Heart left ventricle (tissue), 16 donors: ENCODE measurements around the gene TMLHE. TPM values are rescaled to one million over a fixed set of nuclear protein-coding genes. Genes with fewer than 3 reads are reported as not detected.
"Not testable (repeated sequence)": the region's sequence is repeated elsewhere in the genome, so short reads cannot be mapped to it uniquely, and the experiment has no call there.

ENCODE experiments used
- ATAC-seq, 4 donors: fragments of 200-7000 bp; cut with Tn5 transposase; one replicate each; pipeline ENCODE4 v1.9.1; 2020 to 2022; ENCODE audit warnings: moderate library complexity in 4 of 4, mild to moderate bottlenecking in 3 of 4, moderate number of reproducible peaks in 1 of 4
- DNase-seq, 5 donors: peaks; one replicate each; pipeline ENCODE4 v3.0.0-alpha.2; 2020
- H3K27ac ChIP-seq, 12 donors: fragments of 200-600 bp; sonication (generic) in 4 of 12; one replicate each; pipeline versions ENCODE4 v1.5.0 to v1.8.0; 2016 to 2022; ENCODE audit warnings: mild to moderate bottlenecking in 2 of 12
- H3K27me3 ChIP-seq, 9 donors: fragments of 200-600 bp; sonication (generic) in 2 of 9; one replicate each; pipeline versions ENCODE4 v1.5.1 to v1.8.0; 2016 to 2022; ENCODE audit warnings: mild to moderate bottlenecking in 3 of 9
- H3K36me3 ChIP-seq, 9 donors: fragments of 200-600 bp; sonication (generic) in 2 of 9; one replicate each; pipeline versions ENCODE4 v1.5.0 to v1.8.0; 2018 to 2022; ENCODE audit warnings: mild to moderate bottlenecking in 2 of 9
- H3K4me1 ChIP-seq, 12 donors: fragments of 200-600 bp; sonication (generic) in 4 of 12; one replicate each; pipeline versions ENCODE4 v1.5.0 to v1.8.0; 2016 to 2022; ENCODE audit warnings: mild to moderate bottlenecking in 3 of 12
- H3K4me3 ChIP-seq, 12 donors: fragments of 200-600 bp; sonication (generic) in 4 of 12; one replicate each; pipeline versions ENCODE4 v1.5.0 to v1.8.0; 2017 to 2022; ENCODE audit warnings: mild to moderate bottlenecking in 9 of 12, moderate library complexity in 4 of 12
- H3K9me3 ChIP-seq, 12 donors: fragments of 200-600 bp; sonication (generic) in 4 of 12; one replicate each; pipeline versions ENCODE4 v1.5.0 to v1.8.0; 2016 to 2022; ENCODE audit warnings: mild to moderate bottlenecking in 1 of 12
- POLR2A ChIP-seq, 2 donors: fragments of 450-650 bp; IDR thresholded peaks; one replicate each; pipeline ENCODE4 v1.6.1; 2017; ENCODE audit warnings: antibody characterized with exemption in 2 of 2, mild to moderate bottlenecking in 2 of 2, moderate library complexity in 2 of 2
- WGBS, 4 donors: extraction: QIAGEN DNeasy Blood & Tissue Kit in 2 of 4; methylation state at CpG; one replicate each; pipeline versions ENCODE4 v1.1.5 to v1.1.7; 2013 to 2018; 5-methylcytosine and 5-hydroxymethylcytosine counted together
- intact Hi-C, 10 donors: fragments of 100-400 bp; cut with DNase I; formaldehyde crosslinking; loops; one replicate each; pipeline versions ENCODE4 v1.11.1 to v1.14.2; 2022
- microRNA-seq, 4 donors: library from miRNA; unstranded; fragments of <30 nt; microRNA quantifications; one replicate each; pipeline versions ENCODE4 to v1.2.0, GENCODE V29; 2017 to 2020
- polyA plus RNA-seq, 2 donors: library from polyadenylated mRNA; stranded (reverse); fragments of 200-250 nt; gene quantifications; one replicate each; pipeline ENCODE4 v1.2.3, GENCODE V29; 2013
- total RNA-seq, 9 donors: library from RNA; depleted of rRNA in 2 of 9; stranded (reverse); fragments of >200 nt in 2 of 9; fragmentation: NEBNext Ultra II Directional in 3 of 9; extraction: Animal tissue kit (Norgen Biotek cat#: 25700) in 3 of 9; gene quantifications; one replicate each; pipeline versions ENCODE4 v1.1.0 to v1.2.4, GENCODE V29; 2016 to 2023
- TF ChIP-seq, protein P1 (sequence below), 12 donors: fragments of 200-600 bp; sonication (generic) in 4 of 12; IDR thresholded peaks; one replicate each; pipeline versions ENCODE4 v1.5.0 to v1.8.0; 2018 to 2022; ENCODE audit warnings: antibody characterized with exemption in 12 of 12, mild to moderate bottlenecking in 5 of 12
- donor health status: ischemic (EF 13 %, LVEDD 7.1; RV severe dilation, severe dysfunction).
- donor health status: healthy with polysubstance abuse.
- donor health status: DM: no; HTN: yes; CAD: no.
- donor health status: DM: no; HTN: no; CAD: no.
- donor health status: ischemic (EF 25% LVEDD 6.9; RV normal size, moderate dysfunction).
- donor health status: ischemic (EF 25% LVEDD 5.7; RV mildly dilated, moderate dysfunction).
- donor health status: healthy.
- donor health status: DM: yes; HTN: yes; CAD: no.
- donor health status: ischemic (EF 35%, LVEDD 5.7; RV mildly dilated, moderate dysfunction).
- donor health status: nonischemic (EF 11% LVEDD 7.7; RV severe dilation, severe dysfunction).
- donor health status: DM: yes; HTN: yes; CAD: no.
- donor health status: PGD.
- donor health status: ischemic (EF 29% LVEDD 5.4; RV normal size, mild dysfunction).
- donor health status: nonischemic (EF 23%, LVEDD 6.1; RV moderate dilation, normal function).

TMLHE gene
- total and polyA plus RNA-seq, 11 donors, result 10.8 to 55.4 (median 34.5) TPM

DNA sequence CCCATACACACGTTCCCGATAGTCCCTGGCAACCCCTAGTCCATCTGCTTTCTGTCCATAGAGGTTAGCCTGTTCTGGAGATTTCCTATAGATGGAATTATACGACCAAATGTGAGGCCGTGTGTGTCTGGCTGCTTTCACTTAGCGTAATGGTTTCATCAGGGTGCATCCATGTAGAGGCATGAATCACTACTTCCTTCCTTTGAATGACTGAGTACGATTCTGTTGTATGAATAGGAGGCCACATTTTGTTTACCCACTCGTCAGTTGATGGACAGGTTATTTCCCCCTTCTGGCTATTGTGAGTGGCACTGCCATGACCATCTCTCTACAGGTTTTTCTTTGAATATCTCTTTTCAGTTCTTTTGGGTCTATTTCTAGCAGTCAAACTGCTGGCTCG is 152.3 kb downstream of the TMLHE start:
- intact Hi-C loops, H3K27ac ChIP-seq, H3K9me3 ChIP-seq, H3K36me3 ChIP-seq, ATAC-seq, H3K4me3 ChIP-seq, H3K4me1 ChIP-seq, DNase-seq, H3K27me3 ChIP-seq: not testable (repeated sequence)
- WGBS, 4 donors, result no CpG with 5 or more reads among the region's 8 CpGs

GRCh38 chrX:155458471-155458870 is 154.3 kb downstream of the TMLHE start, which contains the start of gene F8A3:
TSS of gene F8A3 (minus strand) at chrX:155458620. CDS start at chrX:155458600, 20 bp downstream.
- H3K4me1 ChIP-seq, intact Hi-C loops, H3K27ac ChIP-seq, DNase-seq, H3K27me3 ChIP-seq, H3K4me3 ChIP-seq, H3K9me3 ChIP-seq, H3K36me3 ChIP-seq: not testable (repeated sequence)
- peak in 3 of 4 donors; percentile 73 to 90 (median 87) for ATAC-seq
- no CpG with 5 or more reads among the region's 51 CpGs for whole genome bisulfite sequencing, 4 donors

- H3K36me3 ChIP-seq, H3K27me3 ChIP-seq, H3K27ac ChIP-seq, H3K9me3 ChIP-seq, H3K4me1 ChIP-seq, intact Hi-C loops, H3K4me3 ChIP-seq, DNase-seq: not testable (repeated sequence)
- ATAC-seq, result peak; percentile 55 to 82 (median 78)
- no CpG with 5 or more reads among the region's 97 CpGs for WGBS, 4 donors
Measured at GRCh38 chrX:155457761-155458447, 154.8 kb downstream of the TMLHE start.

DNA sequence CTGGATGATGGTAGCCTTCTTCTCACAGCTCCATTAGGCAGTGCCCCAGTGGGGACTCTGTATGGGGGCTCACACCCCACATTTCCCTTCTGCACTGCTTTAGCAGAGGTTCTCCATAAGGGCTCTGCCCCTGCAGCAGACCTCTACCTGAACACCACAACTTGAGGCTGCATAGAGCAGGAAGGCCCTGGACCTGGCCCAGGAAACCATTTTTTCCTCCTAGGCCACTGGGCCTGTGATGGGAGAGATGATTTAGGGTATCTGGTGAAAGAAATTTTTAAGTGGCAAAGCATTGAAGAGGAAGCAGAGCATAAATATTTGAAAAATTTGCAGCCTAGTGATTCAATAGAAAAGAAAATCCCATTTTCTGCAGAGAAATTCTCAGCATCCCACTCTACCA is 171.7 kb downstream of the TMLHE start:
- H3K27ac ChIP-seq, result no peak overlapping the region
- DNase-seq (no peak), ATAC-seq (no peak)
- H3K36me3 ChIP-seq, result no peaks in the 10 kb centered on the region
- no peak for TF ChIP-seq POLR2A (IDR thresholded peaks at IDR 0.05)
- TF ChIP-seq, protein P1, sequence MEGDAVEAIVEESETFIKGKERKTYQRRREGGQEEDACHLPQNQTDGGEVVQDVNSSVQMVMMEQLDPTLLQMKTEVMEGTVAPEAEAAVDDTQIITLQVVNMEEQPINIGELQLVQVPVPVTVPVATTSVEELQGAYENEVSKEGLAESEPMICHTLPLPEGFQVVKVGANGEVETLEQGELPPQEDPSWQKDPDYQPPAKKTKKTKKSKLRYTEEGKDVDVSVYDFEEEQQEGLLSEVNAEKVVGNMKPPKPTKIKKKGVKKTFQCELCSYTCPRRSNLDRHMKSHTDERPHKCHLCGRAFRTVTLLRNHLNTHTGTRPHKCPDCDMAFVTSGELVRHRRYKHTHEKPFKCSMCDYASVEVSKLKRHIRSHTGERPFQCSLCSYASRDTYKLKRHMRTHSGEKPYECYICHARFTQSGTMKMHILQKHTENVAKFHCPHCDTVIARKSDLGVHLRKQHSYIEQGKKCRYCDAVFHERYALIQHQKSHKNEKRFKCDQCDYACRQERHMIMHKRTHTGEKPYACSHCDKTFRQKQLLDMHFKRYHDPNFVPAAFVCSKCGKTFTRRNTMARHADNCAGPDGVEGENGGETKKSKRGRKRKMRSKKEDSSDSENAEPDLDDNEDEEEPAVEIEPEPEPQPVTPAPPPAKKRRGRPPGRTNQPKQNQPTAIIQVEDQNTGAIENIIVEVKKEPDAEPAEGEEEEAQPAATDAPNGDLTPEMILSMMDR (IDR thresholded peaks at IDR 0.05), result no peak
- H3K27me3 ChIP-seq, result no peaks in the 10 kb centered on the region
- H3K4me3 ChIP-seq, result no peak overlapping the region
- no peaks in the 10 kb centered on the region for H3K4me1 ChIP-seq
- intact Hi-C loops, result no loop called here
- peaks cover 0 to 12% (median 1%) of the 10 kb centered on the region in 12 donors for H3K9me3 ChIP-seq

Small RNA genes within 50 kb of the gene (microRNA-seq; reads per million reads assigned to microRNA genes)
- 0 reads per million in 4 donors for gene MIR1184-3

Other genes starting within 250 kb of the TMLHE start
- gene F8A2, start 230.9 kb downstream of the TMLHE start, total RNA-seq, result not detected
- not detected for gene F8A2, start 230.9 kb downstream of the TMLHE start, polyA plus RNA-seq
- 10 to 100 TPM in 5 of 9 donors, 1 to 10 TPM in 3, not detected in 1; 5.4 to 22.3 (median 11.0) TPM for gene F8A3, start 154.3 kb downstream of the TMLHE start, total RNA-seq
- 1 to 10 TPM in 1 of 2 donors, not detected in 1; 3.3 TPM for gene F8A3, start 154.3 kb downstream of the TMLHE start, polyA plus RNA-seq
- gene SPRY3, start 366 bp downstream of the TMLHE start, total RNA-seq, result 1 to 10 TPM in 4 of 9 donors, under 1 TPM in 5; 0.60 to 2.3 (median 0.98) TPM
- gene SPRY3, start 366 bp downstream of the TMLHE start, polyA plus RNA-seq, result under 1 TPM; 0.34 to 0.53 TPM